Heart left ventricle (tissue), 13 donors: ENCODE measurements around the gene DUS1L.

Experiments used
- CTCF ChIP-seq, 12 donors: fragments of 200-600 bp; sonication (generic) in 4 of 12; IDR thresholded peaks; one replicate each; pipeline versions ENCODE4 v1.5.0 to v1.8.0; 2018 to 2022; ENCODE audit warnings: antibody characterized with exemption in 12 of 12, mild to moderate bottlenecking in 5 of 12
- POLR2A ChIP-seq, 2 donors: fragments of 450-650 bp; IDR thresholded peaks; one replicate each; pipeline ENCODE4 v1.6.1; 2017; ENCODE audit warnings: antibody characterized with exemption in 2 of 2, mild to moderate bottlenecking in 2 of 2, moderate library complexity in 2 of 2
- donor health status: ischemic (EF 13 %, LVEDD 7.1; RV severe dilation, severe dysfunction).
- donor health status: DM: no; HTN: yes; CAD: no.
- donor health status: DM: no; HTN: no; CAD: no.
- donor health status: ischemic (EF 25% LVEDD 6.9; RV normal size, moderate dysfunction).
- donor health status: ischemic (EF 25% LVEDD 5.7; RV mildly dilated, moderate dysfunction).
- donor health status: ischemic (EF 35%, LVEDD 5.7; RV mildly dilated, moderate dysfunction).
- donor health status: nonischemic (EF 11% LVEDD 7.7; RV severe dilation, severe dysfunction).
- donor health status: DM: yes; HTN: yes; CAD: no.
- donor health status: PGD.
- donor health status: ischemic (EF 29% LVEDD 5.4; RV normal size, mild dysfunction).
- donor health status: nonischemic (EF 23%, LVEDD 6.1; RV moderate dilation, normal function).

DNA sequence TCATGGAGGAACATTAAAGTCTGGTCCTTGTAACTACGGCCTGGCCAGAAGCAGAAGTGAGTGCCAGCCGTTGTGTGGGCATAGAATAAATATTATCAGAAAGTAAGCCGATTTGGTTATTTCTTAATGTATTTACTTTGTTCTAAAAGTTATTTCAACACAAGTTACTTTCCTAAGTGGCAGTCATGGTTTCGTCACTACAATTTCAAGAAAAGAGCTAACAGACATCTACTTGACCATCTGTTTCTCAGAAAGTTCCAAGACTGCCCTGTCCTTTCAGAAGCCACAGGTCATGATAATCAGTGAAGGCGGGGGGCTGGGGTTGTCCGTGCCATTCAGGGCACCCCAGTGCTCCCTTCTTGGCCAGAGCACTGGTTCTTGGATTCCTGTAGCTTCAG is 47.3 kb upstream of the DUS1L start:
- TF ChIP-seq CTCF (IDR thresholded peaks at IDR 0.05) (no peak), POLR2A (IDR thresholded peaks at IDR 0.05) (no peak)
